ENCODE results near the gene ADRB1.

GRCh38 chr10:114057855-114058254 lies 14.2 kb downstream of the ADRB1 start:
- no peak for TF ChIP-seq NFKB2 (CRISPR knock-in tag; IDR thresholded peaks at IDR 0.05; ENCODE audit: borderline replicate concordance)
- TF ChIP-seq PHF5A (CRISPR knock-in tag; IDR thresholded peaks at IDR 0.05; ENCODE audit: low read depth, unreplicated experiment), result no peak
- TF ChIP-seq ARNT (IDR thresholded peaks at IDR 0.05), result no peak
- no peak for TF ChIP-seq ZNF614 (CRISPR knock-in tag; IDR thresholded peaks at IDR 0.05; ENCODE audit: borderline replicate concordance)

Data from HepG2 (cell line).